Muscle of leg (tissue), 11 donors: Measurements from ENCODE around the gene KLHL17. TPM values are rescaled to one million over a fixed set of nuclear protein-coding genes. Genes with fewer than 3 reads are reported as not detected.

Source experiments
- DNase-seq: peaks from one replicate; pipeline ENCODE4 v3.0.0; 2013
- H3K27ac ChIP-seq: one replicate; pipeline ENCODE4 v1.5.1; 2013; ENCODE audit warnings: mild to moderate bottlenecking, low read length, control low read depth
- H3K27me3 ChIP-seq: one replicate; pipeline ENCODE4 v1.6.1; 2013; ENCODE audit warnings: low read length; ENCODE audit not compliant: control insufficient read depth, insufficient read depth
- H3K36me3 ChIP-seq: one replicate; pipeline ENCODE4 v1.6.1; 2013; ENCODE audit warnings: low read length; ENCODE audit not compliant: control insufficient read depth, insufficient read depth
- H3K4me1 ChIP-seq: one replicate; pipeline ENCODE4 v1.6.1; 2013; ENCODE audit warnings: low read length; ENCODE audit not compliant: control insufficient read depth, insufficient read depth
- H3K4me3 ChIP-seq: one replicate; pipeline ENCODE4 v1.5.1; 2013; ENCODE audit warnings: low read length, control low read depth
- H3K9me3 ChIP-seq: replicated peaks from 2 replicates; pipeline ENCODE4 v1.6.1; 2013; ENCODE audit warnings: low read depth, low read length; ENCODE audit not compliant: control insufficient read depth
- WGBS: methylation state at CpG from one replicate; pipeline ENCODE4 v1.1.5; 2013; ENCODE audit warnings: missing lambda C conversion rate; ENCODE audit not compliant: insufficient coverage; 5-methylcytosine and 5-hydroxymethylcytosine counted together
- polyA plus RNA-seq, 8 donors: library from polyadenylated mRNA; unstranded; fragments of 120-200 nt; gene quantifications; one replicate each; pipeline versions ENCODE4 v1.2.1 to v1.2.3, GENCODE V29; 2013; ENCODE audit warnings: inconsistent platforms in 1 of 8, low replicate concordance in 1 of 8; ENCODE audit not compliant: insufficient read length in 8 of 8, insufficient read depth in 1 of 8
- total RNA-seq: library from RNA; stranded (reverse); fragments of 120-200 nt; gene quantifications from one replicate; pipeline ENCODE4 v1.2.4, GENCODE V29; 2013

Gene KLHL17
- total and polyA plus RNA-seq, 9 donors, result 3.9 to 8.1 (median 5.6) TPM

DNA sequence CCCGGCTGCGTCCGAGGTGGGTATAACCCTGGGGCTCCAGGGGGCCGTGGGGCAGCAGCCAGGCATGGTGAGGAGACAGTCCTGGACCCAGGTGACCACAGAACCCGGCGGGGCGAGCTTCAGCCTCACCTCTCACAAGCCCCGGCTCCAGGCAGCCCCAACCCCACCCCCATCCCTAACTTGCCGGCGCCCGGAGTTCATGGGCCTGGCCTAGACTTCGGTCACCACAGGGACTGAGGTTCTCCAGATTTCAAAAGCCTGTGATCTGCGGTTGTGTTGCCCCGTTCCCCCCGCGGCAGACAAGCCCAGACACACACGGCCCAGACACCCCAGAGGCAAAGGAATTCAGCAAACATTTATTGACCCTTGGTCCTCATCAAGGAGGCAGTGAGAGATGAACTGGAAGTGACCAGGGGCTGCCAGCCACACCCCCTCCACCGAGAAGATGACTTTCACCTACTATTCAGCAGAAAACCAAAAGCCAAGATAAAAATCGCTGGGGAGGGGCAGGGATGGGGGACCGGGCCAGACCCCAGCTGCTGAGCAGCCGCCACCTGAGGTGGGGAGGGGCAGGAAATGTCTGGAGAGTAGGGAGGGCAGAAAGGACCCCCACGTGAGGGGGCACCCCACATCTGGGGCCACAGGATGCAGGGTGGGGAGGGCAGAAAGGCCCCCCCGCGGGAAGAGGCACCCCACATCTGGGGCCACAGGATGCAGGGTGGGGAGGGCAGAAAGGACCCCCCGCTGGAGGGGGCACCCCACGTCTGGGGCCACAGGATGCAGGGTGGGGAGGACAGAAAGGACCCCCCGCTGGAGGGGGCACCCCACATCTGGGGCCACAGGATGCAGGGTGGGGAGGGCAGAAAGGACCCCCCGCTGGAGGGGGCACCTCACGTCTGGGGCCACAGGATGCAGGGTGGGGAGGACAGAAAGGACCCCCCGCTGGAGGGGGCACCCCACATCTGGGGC lies 35.6 kb downstream of the KLHL17 start:
- H3K27ac ChIP-seq, result no peak overlapping the region
- H3K36me3 ChIP-seq, result no peaks in the 10 kb centered on the region
- H3K4me3 ChIP-seq, result no peak overlapping the region
- no peak for DNase-seq
- H3K27me3 ChIP-seq, result peaks cover 37% of the 10 kb centered on the region
- H3K9me3 ChIP-seq, result peaks cover 5% of the 10 kb centered on the region
- H3K4me1 ChIP-seq, result peaks cover 22% of the 10 kb centered on the region
- WGBS, result 25% methylated on average over 15 of the region's 30 CpGs

DNA sequence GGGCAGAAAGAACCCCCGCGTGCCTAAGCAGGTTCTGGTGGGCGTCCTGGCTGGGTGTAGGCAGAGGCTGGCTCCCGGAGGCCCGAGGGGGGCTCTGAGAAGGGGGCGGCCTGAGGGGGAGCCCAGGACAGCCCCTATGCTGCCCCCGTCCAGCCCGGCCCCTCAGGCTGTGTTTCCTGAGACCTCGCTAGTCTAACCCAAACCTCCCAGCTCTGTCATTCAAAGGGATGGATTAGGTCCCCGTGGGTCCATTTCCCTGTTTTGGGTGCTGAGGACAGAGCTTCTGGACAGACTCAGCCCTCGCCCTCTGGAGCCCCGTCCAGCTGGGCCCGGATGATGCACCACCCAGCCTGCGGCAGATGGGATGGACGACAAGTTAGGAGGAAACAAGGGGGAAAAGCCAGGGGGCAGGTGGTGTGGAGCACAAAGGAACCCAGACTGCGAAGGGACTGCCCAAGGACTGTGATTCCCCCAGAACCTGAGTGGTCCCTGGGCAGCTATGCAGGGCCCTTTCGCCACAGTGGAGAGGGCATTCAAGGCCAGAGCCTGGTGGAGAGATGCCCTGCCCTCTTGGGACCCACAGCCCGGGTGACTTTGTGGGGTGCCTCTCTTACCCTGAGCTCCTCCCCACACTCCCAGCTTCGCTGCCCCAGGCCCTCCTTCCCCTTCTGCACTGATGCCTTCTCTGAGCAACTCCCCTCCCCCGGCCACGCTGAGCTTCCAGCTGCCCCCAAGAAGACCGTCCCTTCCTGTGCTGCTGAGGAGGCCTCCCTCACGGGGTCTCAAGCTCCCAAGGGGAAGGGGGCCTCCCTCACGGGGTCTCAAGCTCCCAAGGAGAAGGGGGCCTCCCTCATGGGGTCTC lies 36.7 kb downstream of the KLHL17 start:
- DNase-seq, result no peak
- peaks cover 39% of the 10 kb centered on the region for H3K27me3 ChIP-seq
- H3K27ac ChIP-seq, result no peak overlapping the region
- no peak overlapping the region for H3K4me3 ChIP-seq
- H3K4me1 ChIP-seq, result peaks cover 29% of the 10 kb centered on the region
- WGBS, result 49% methylated on average over 18 of the region's 24 CpGs
- H3K36me3 ChIP-seq, result no peaks in the 10 kb centered on the region
- peaks cover 2% of the 10 kb centered on the region for H3K9me3 ChIP-seq

DNA sequence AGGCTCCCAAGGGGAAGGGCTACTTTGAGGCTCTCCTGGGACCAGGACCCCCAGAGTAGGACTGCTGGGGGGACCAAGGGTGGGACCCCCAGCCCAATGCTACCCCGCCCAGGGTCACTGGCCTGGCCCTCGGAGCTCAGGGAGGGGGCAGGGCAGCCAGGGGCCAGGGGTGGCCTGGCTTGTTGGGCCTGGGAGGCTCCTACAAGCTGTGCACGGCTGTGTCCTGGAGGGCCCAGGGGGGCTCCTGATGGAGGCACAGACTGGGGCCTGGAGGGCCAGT lies 37.3 kb downstream of the KLHL17 start:
- peaks cover 31% of the 10 kb centered on the region for H3K4me1 ChIP-seq
- no peak for DNase-seq
- H3K27me3 ChIP-seq, result peaks cover 39% of the 10 kb centered on the region
- H3K27ac ChIP-seq, result no peak overlapping the region
- no peaks in the 10 kb centered on the region for H3K9me3 ChIP-seq
- no peak overlapping the region for H3K4me3 ChIP-seq
- no peaks in the 10 kb centered on the region for H3K36me3 ChIP-seq
- 57% methylated on average over 3 of the region's 3 CpGs for WGBS

DNA sequence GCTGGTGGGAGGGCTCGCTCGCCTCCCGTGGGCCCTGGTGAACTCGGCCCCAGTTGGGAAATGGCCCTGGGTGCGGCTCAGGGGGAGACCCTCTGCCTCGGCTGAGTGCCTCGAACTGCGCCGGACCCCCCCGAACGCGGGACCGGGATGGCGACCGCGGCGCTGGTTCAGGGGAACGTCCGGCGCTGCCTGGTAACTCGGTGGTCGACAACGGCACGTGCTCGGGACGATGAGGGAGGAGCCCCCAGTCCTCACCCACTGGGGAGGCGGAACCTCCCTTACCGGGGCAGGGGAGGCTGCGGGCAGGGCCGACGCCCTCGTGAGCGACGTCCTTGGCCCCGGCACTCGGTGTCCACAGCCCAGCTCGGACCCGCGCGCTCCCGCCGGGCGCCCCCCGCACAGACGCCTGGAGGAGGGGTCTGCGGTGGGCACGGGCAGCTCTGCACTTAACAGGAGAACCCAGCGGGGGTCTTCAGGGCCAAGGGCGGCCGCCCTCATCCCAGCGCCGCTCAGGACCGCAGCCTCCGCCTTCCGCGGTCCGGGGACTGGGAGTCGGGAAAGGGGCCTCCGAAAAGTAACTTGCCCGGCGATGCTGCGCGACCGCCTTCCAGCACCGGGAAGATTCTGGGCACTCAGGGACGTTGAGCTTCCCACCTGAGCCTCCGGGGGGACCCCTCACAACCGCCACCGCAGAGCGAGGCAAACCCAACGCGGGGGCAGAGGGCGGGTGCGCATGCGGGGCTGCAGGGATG lies 37.8 kb downstream of the KLHL17 start:
- DNase-seq, result no peak
- Histone ChIP-seq H3K27me3 (peaks cover 41% of the 10 kb centered on the region), H3K27ac (no peak overlapping the region), H3K36me3 (peaks cover 3% of the 10 kb centered on the region), H3K4me3 (peak overlapping the region; percentile 36), H3K4me1 (peaks cover 36% of the 10 kb centered on the region), H3K9me3 (no peaks in the 10 kb centered on the region)
- WGBS, result 11% methylated on average over 73 of the region's 75 CpGs

DNA sequence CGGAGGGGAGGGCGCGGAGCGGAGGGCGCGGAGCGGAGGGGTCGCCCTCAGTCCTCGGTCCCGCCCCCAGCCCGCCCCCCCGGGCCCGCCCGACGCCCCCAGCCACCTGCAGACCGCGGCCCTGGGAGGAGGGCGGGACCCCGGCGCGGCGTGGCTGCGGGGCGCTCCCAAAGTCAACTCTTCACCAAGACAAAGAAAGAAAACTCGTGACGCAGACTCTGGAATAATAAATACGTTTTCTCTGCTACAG lies 38.3 kb downstream of the KLHL17 start:
- H3K27me3 ChIP-seq, result peaks cover 41% of the 10 kb centered on the region
- WGBS, result 0% methylated on average over 7 of the region's 27 CpGs
- H3K4me3 ChIP-seq, result peak overlapping the region; percentile 43
- H3K9me3 ChIP-seq, result no peaks in the 10 kb centered on the region
- peaks cover 7% of the 10 kb centered on the region for H3K36me3 ChIP-seq
- H3K27ac ChIP-seq, result no peak overlapping the region
- H3K4me1 ChIP-seq, result peaks cover 41% of the 10 kb centered on the region
- DNase-seq, result peak; percentile 70

DNA sequence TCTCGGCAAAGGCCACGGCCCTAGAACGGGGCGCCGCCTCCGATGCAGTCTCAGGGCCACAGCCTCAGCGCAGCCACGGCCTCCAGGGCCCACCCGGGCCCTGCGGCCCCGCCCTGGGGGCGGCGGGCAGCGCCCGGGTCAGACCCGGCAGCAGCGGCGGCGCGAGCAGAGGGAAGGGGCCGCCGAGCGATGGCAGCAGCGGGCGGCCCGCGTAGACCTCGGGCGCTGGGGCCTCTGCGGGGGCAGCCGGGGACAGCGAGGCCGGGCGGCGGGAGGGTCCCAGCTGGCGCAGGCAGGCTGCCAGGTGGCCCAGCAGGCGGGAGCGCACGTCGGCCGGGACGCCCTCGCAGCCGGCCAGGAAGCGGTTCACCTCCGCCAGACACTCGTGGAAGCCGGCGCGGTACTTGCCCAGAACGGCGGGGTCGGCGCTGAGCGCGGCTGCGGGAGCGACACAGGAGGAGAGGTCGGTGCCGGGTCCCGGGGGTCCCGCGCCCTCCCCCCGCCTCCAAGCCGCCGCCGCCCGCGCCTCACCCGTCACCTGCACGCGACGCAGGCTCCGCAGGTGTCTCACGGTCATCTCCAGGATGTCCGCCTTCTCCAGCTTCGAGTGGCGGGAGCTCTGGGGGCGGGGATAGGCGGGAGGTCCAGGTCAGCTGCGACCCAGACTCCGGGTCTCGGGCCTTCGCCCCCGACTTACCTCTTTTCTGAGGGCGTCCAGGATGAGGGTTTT lies 38.8 kb downstream of the KLHL17 start:
- peak overlapping the region; percentile 65 for H3K27ac ChIP-seq
- H3K4me1 ChIP-seq, result peaks cover 45% of the 10 kb centered on the region
- DNase-seq, result peak; percentile 66
- H3K4me3 ChIP-seq, result peak overlapping the region; percentile 74
- WGBS, result under 1% methylated on average over 86 of the region's 86 CpGs
- peaks cover 41% of the 10 kb centered on the region for H3K27me3 ChIP-seq
- H3K9me3 ChIP-seq, result no peaks in the 10 kb centered on the region
- H3K36me3 ChIP-seq, result peaks cover 7% of the 10 kb centered on the region

DNA sequence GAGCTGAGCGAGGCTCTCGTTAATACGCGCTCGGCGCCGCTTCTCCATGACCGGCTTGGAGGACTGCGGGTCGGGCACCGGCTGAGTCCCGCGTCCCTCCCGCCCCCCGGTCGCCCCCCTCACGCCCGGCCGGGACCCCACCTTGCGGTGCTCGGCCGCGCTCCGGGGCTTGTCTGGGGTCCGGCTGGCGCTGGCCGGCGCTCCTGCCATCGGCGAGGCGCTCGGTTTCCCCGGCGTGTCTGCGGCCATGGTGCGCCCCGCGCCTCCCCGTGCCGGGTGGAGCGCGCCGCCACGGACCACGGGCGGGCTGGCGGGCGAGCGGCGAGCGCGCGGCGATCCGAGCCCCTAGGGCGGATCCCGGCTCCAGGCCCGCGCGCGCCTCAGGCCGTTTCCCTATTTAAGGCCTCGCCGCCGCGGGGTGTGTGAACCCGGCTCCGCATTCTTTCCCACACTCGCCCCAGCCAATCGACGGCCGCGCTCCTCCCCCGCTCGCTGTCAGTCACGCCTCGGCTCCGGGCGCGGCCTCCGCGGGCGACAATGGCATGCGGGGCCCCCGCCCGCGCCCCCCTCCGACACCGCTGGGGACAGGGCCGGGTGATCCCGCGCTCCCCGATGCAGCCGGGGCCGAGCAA lies 39.5 kb downstream of the KLHL17 start, which contains the start of gene HES4:
TSS of gene HES4 (minus strand) at position 373 of the 632 bp plus-strand sequence. CDS start at position 249, 124 bp downstream.
- peak; percentile 97 for DNase-seq
- Histone ChIP-seq H3K4me3 (peak within 1 kb of the TSS; percentile 91), H3K36me3 (peaks cover 7% of the 10 kb centered on the region), H3K4me1 (peaks cover 52% of the 10 kb centered on the region), H3K9me3 (no peaks in the 10 kb centered on the region), H3K27ac (peak within 1 kb of the TSS; percentile 99), H3K27me3 (peaks cover 39% of the 10 kb centered on the region)
- under 1% methylated on average over 94 of the region's 95 CpGs for WGBS

DNA sequence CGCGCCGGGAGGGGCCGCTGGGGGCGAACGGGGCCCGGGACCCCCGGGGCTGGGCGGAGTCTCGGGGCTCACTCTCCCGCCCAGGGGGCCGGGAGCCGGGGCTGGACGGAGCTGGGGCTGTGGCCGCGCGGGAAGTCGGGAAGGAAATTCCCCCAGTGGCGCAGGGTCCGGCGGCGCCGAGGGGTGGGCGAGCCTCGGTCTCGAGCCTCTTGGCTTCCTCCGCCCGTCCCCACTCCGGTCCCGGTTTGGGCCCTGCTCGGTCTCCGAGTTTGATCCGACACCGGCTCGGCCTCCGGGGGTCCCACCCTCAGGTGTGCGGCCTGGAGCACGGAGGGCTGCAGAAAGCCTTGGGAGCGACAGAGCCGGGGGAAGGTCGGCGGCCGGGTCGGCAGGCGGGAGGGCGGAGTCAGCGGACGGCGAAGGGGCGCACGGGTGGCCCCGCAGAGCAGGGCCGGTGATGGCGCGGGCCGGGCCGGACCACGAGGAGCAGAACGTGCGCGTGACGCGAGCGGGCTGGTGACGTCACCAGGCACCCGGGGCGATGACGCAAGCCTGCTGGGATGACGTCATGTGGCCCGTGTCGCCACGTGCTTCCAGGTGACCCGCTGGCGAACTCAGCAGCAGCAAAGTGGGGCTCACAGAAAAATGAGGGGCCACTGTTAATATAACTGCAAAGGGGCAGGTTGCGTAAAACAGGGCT lies 40.1 kb downstream of the KLHL17 start:
- WGBS, result under 1% methylated on average over 73 of the region's 75 CpGs
- Histone ChIP-seq H3K4me1 (peaks cover 59% of the 10 kb centered on the region), H3K36me3 (peaks cover 7% of the 10 kb centered on the region), H3K27me3 (peaks cover 37% of the 10 kb centered on the region), H3K4me3 (peak overlapping the region; percentile 91), H3K27ac (peak overlapping the region; percentile 99), H3K9me3 (no peaks in the 10 kb centered on the region)
- DNase-seq, result peak; percentile 93
